Neuronal stem cell (in vitro differentiated cells): ENCODE data around the gene TFAP2C.

Experiments
- DNase-seq: peaks from one replicate; pipeline ENCODE4 v3.0.0-alpha.2; 2013; ENCODE audit warnings: low spot score
- H2AFZ ChIP-seq: one replicate; pipeline ENCODE4 v1.6.1; 2013; ENCODE audit warnings: mild to moderate bottlenecking, low read length, inconsistent platforms
- H2AK5ac ChIP-seq: 2 replicates; pipeline ENCODE4 v1.6.1; 2013; ENCODE audit warnings: low read depth, mild to moderate bottlenecking, inconsistent platforms, low read length, moderate library complexity, mixed read lengths
- H2BK120ac ChIP-seq: 2 replicates; pipeline ENCODE4 v1.6.1; 2013; ENCODE audit warnings: low read depth, mild to moderate bottlenecking, inconsistent platforms, low read length, moderate library complexity, mixed read lengths
- H2BK12ac ChIP-seq: one replicate; pipeline ENCODE4 v1.6.1; 2013; ENCODE audit warnings: low read length, inconsistent platforms
- H2BK15ac ChIP-seq: 2 replicates; pipeline ENCODE4 v1.6.1; 2013; ENCODE audit warnings: mild to moderate bottlenecking, low read length, inconsistent platforms, mixed read lengths
- H2BK5ac ChIP-seq: one replicate; pipeline ENCODE4 v1.6.1; 2013; ENCODE audit warnings: inconsistent platforms, mild to moderate bottlenecking, low read length, moderate library complexity
- H3K14ac ChIP-seq: one replicate; pipeline ENCODE4 v1.6.1; 2013; ENCODE audit warnings: low read length, inconsistent platforms
- H3K18ac ChIP-seq: 2 replicates; pipeline ENCODE4 v1.6.1; 2013; ENCODE audit warnings: low read length, inconsistent platforms
- H3K23ac ChIP-seq: 2 replicates; pipeline ENCODE4 v1.6.1; 2013; ENCODE audit warnings: low read depth, mild to moderate bottlenecking, mixed read lengths, low read length, inconsistent platforms; ENCODE audit not compliant: poor library complexity
- H3K27ac ChIP-seq: replicated peaks from 3 replicates; pipeline ENCODE4 v1.5.1; 2013; ENCODE audit warnings: low read length, inconsistent platforms
- H3K27me3 ChIP-seq, 3 experiments: 2 replicates each; pipeline ENCODE4 v1.6.1; 2013; ENCODE audit warnings: low read length in 3 of 3, mild to moderate bottlenecking in 2 of 3, inconsistent platforms in 1 of 3, low read depth in 1 of 3, mixed read lengths in 1 of 3, moderate library complexity in 1 of 3; ENCODE audit not compliant: control insufficient read depth in 3 of 3, insufficient read depth in 3 of 3
- H3K36me3 ChIP-seq, 2 donors: replicated peaks in 1 of 2; 2 replicates each; pipeline ENCODE4 v1.6.1; 2013; ENCODE audit warnings: low read length in 2 of 2; ENCODE audit not compliant: control insufficient read depth in 2 of 2, insufficient read depth in 2 of 2
- H3K4ac ChIP-seq: 2 replicates; pipeline ENCODE4 v1.6.1; 2013; ENCODE audit warnings: inconsistent platforms, mild to moderate bottlenecking, low read length, moderate library complexity
- H3K4me1 ChIP-seq, 2 donors: 1 replicate in 1 of 2; 2 replicates in 1 of 2; pipeline ENCODE4 v1.6.1; 2013; ENCODE audit warnings: low read length in 2 of 2, low read depth in 1 of 2; ENCODE audit not compliant: control insufficient read depth in 2 of 2, insufficient read depth in 1 of 2
- H3K4me2 ChIP-seq: one replicate; pipeline ENCODE4 v1.6.1; 2013; ENCODE audit warnings: mild to moderate bottlenecking, low read length, inconsistent platforms; ENCODE audit not compliant: insufficient read depth, poor library complexity, severe bottlenecking
- H3K4me3 ChIP-seq, 2 donors: 2 replicates each; pipeline ENCODE4 v1.5.1; 2013; ENCODE audit warnings: low read length in 2 of 2, mild to moderate bottlenecking in 2 of 2, inconsistent platforms in 1 of 2, moderate library complexity in 1 of 2
- H3K79me1 ChIP-seq: one replicate; pipeline ENCODE4 v1.6.1; 2013; ENCODE audit warnings: low read depth, mild to moderate bottlenecking, inconsistent platforms, low read length, moderate library complexity
- H3K9ac ChIP-seq: one replicate; pipeline ENCODE4 v1.6.1; 2013; ENCODE audit warnings: mild to moderate bottlenecking, low read depth, low read length, inconsistent platforms; ENCODE audit not compliant: poor library complexity
- H3K9me3 ChIP-seq, 2 donors: replicated peaks in 1 of 2; 2 replicates each; pipeline versions ENCODE3 to v1.6.1; 2013; ENCODE audit warnings: low read length in 2 of 2, mild to moderate bottlenecking in 2 of 2, inconsistent platforms in 1 of 2, low read depth in 1 of 2, mixed read lengths in 1 of 2, moderate library complexity in 1 of 2; ENCODE audit not compliant: control insufficient read depth in 2 of 2, insufficient read depth in 1 of 2
- H4K8ac ChIP-seq: one replicate; pipeline ENCODE4 v1.6.1; 2013; ENCODE audit warnings: low read depth, mild to moderate bottlenecking, inconsistent platforms, low read length, moderate library complexity
- H4K91ac ChIP-seq: one replicate; pipeline ENCODE4 v1.6.1; 2013; ENCODE audit warnings: low read length, low read depth, mild to moderate bottlenecking, inconsistent platforms; ENCODE audit not compliant: poor library complexity
- WGBS, 2 donors: extraction: QIAGEN DNeasy Blood & Tissue Kit; methylation state at CpG; one replicate each; pipeline ENCODE4 v1.1.7; 2013; ENCODE audit warnings: missing lambda C conversion rate in 2 of 2, mixed read lengths in 1 of 2; ENCODE audit not compliant: insufficient read length in 2 of 2, insufficient replicate concordance in 1 of 2; ENCODE audit errors: extremely low coverage in 2 of 2; 5-methylcytosine and 5-hydroxymethylcytosine counted together

TFAP2C gene

DNA sequence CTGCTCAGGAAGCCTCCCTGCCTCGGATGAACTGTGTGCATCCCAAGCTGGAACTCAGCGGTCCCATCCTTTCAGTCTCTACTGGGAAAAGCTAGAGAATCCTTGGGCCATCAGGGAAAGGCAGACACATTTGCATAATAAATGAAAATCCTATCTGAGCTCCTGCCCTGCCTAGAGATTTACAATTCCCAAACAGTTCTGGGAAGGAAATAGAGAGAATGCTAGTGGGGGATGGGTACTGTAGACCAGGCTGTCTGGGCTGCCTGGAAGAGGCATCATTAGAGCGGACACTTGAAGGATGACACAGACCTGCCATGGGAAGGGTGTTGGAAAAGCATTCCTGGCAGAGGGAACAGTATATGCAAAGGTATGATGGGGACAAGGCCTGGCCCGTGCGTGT, 44.3 kb downstream of the TFAP2C start:
- Histone ChIP-seq H3K4me2 (no peak overlapping the region), H3K9ac (no peak overlapping the region), H4K91ac (no peak overlapping the region), H4K8ac (peak overlapping the region; percentile 65), H3K23ac (peak overlapping the region; percentile 65), H2BK5ac (no peak overlapping the region), H3K14ac (peak overlapping the region; percentile 25), H2BK15ac (peak overlapping the region; percentile 83), H2AFZ (no peak overlapping the region), H3K4me1 (peaks cover 0 to 2% of the 10 kb centered on the region in 2 donors), H3K4me3 (peak overlapping the region in 1 of 2 donors; percentile 28), H3K9me3 (no peaks in the 10 kb centered on the region), H2BK12ac (no peak overlapping the region), H2AK5ac (peak overlapping the region; percentile 25), H3K27ac (no peak overlapping the region), H2BK120ac (no peak overlapping the region), H3K27me3 (no peaks in the 10 kb centered on the region), H3K18ac (peak overlapping the region; percentile 57), H3K79me1 (no peaks in the 10 kb centered on the region), H3K4ac (no peak overlapping the region), H3K36me3 (no peaks in the 10 kb centered on the region)
- DNase-seq: no peak
- no CpG with 5 or more reads among the region's 5 CpGs for WGBS, 2 donors

- no peak overlapping the region for H2BK15ac ChIP-seq
- H3K23ac ChIP-seq: no peak overlapping the region
- H3K9me3 ChIP-seq: no peaks in the 10 kb centered on the region
- H3K4me1 ChIP-seq: peaks cover 0 to 2% of the 10 kb centered on the region in 2 donors
- H2BK5ac ChIP-seq: no peak overlapping the region
- no peak overlapping the region for H2BK12ac ChIP-seq
- no peak overlapping the region for H2BK120ac ChIP-seq
- H3K18ac ChIP-seq: no peak overlapping the region
- no peak overlapping the region for H4K8ac ChIP-seq
- no peak overlapping the region for H2AK5ac ChIP-seq
- H3K27ac ChIP-seq: no peak overlapping the region
- H3K4me2 ChIP-seq: no peak overlapping the region
- H3K36me3 ChIP-seq: no peaks in the 10 kb centered on the region
- H3K14ac ChIP-seq: no peak overlapping the region
- no peak overlapping the region for H3K4me3 ChIP-seq
- no peak overlapping the region for H3K4ac ChIP-seq
- WGBS, 2 donors: no CpG with 5 or more reads among the region's 12 CpGs
- no peaks in the 10 kb centered on the region for H3K27me3 ChIP-seq
- H2AFZ ChIP-seq: no peak overlapping the region
- H3K79me1 ChIP-seq: no peaks in the 10 kb centered on the region
- H3K9ac ChIP-seq: no peak overlapping the region
- no peak overlapping the region for H4K91ac ChIP-seq
- DNase-seq: no peak
Measured at GRCh38 chr20:56676001-56676400, 46.9 kb downstream of the TFAP2C start.

DNA sequence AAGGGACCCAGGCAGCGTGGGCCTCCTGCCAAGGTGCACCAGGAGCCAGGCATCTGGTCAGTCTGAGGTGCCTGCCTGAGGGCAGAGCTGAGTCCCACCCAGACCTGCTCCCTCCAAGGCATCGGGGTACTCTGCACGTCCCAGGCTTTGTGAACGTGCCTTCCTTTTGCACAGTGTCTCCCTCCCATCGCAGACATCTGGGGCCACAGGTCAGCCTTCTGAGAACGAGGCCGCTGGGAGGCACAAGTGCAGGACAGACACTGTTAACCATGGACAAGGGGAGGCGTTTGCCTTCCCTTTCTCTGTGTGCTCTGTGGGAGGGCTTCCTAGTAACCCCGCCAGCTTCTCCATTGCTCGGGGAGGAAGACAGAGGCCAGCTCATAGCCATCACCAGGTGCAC, 47.6 kb downstream of the TFAP2C start:
- Histone ChIP-seq H3K27me3 (no peaks in the 10 kb centered on the region), H3K23ac (peak overlapping the region; percentile 81), H2BK120ac (peak overlapping the region; percentile 74), H3K27ac (no peak overlapping the region), H3K4me1 (peaks cover 0 to 2% of the 10 kb centered on the region in 2 donors), H3K4me3 (peak overlapping the region in 1 of 2 donors; percentile 65), H3K4me2 (no peak overlapping the region), H3K14ac (peak overlapping the region; percentile 17), H3K36me3 (no peaks in the 10 kb centered on the region), H4K8ac (no peak overlapping the region), H3K18ac (peak overlapping the region; percentile 85), H4K91ac (no peak overlapping the region), H3K9me3 (no peaks in the 10 kb centered on the region), H2AK5ac (no peak overlapping the region), H2BK12ac (peak overlapping the region; percentile 86), H2BK15ac (no peak overlapping the region), H2AFZ (no peak overlapping the region), H3K9ac (peak overlapping the region; percentile 37), H2BK5ac (no peak overlapping the region), H3K79me1 (no peaks in the 10 kb centered on the region), H3K4ac (no peak overlapping the region)
- no peak for DNase-seq
- WGBS, 2 donors: no CpG with 5 or more reads among the region's 10 CpGs

GRCh38 chr20:56683077-56683865, 54.2 kb downstream of the TFAP2C start:
- Histone ChIP-seq H4K91ac (no peak overlapping the region), H3K23ac (no peak overlapping the region), H3K14ac (no peak overlapping the region), H3K4ac (no peak overlapping the region), H3K27me3 (no peaks in the 10 kb centered on the region), H3K4me2 (no peak overlapping the region), H3K18ac (no peak overlapping the region), H2AFZ (no peak overlapping the region), H3K9ac (no peak overlapping the region), H3K79me1 (no peaks in the 10 kb centered on the region), H3K27ac (no peak overlapping the region), H2BK5ac (no peak overlapping the region), H4K8ac (no peak overlapping the region), H2BK12ac (no peak overlapping the region), H3K4me1 (no peaks in the 10 kb centered on the region), H2BK15ac (no peak overlapping the region), H3K36me3 (no peaks in the 10 kb centered on the region), H3K4me3 (no peak overlapping the region), H2AK5ac (no peak overlapping the region), H3K9me3 (no peaks in the 10 kb centered on the region), H2BK120ac (no peak overlapping the region)
- WGBS, 2 donors: no CpG with 5 or more reads among the region's 11 CpGs
- DNase-seq: no peak
